ENCODE data around the gene MAPK8IP3. TPM values are rescaled to one million over a fixed set of nuclear protein-coding genes. Genes with fewer than 3 reads are reported as not detected.

The MAPK8IP3 gene
- total and polyA plus RNA-seq, 8 donors, result 25.5 to 244 (median 50.3) TPM

GRCh38 chr16:1723450-1724147 is 17.6 kb downstream of the MAPK8IP3 start:
- Histone ChIP-seq H3K4me3 (no peak overlapping the region), H3K9me3 (no peaks in the 10 kb centered on the region), H3K27ac (peak overlapping the region in 1 of 4 donors; percentile 71), H3K36me3 (no peaks in the 10 kb centered on the region), H3K4me1 (peaks cover 0 to 17% (median 0%) of the 10 kb centered on the region in 3 donors), H3K27me3 (no peaks in the 10 kb centered on the region)
- intact Hi-C loops (cut with DNase I), result no loop called here
- FAIRE-seq (no peak), DNase-seq (peak in 1 of 6 donors; percentile 45), ATAC-seq (peak; percentile 49 to 74 (median 67))
- WGBS, 2 donors, result 40% methylated on average over 6 of the region's 6 CpGs
- peak; percentile 67 to 81 (median 72) for TF ChIP-seq CTCF (IDR thresholded peaks at IDR 0.05)

- FAIRE-seq, result no peak
- intact Hi-C loops (cut with DNase I), result no loop called here
- no peaks in the 10 kb centered on the region for H3K27me3 ChIP-seq
- no peak for DNase-seq
- H3K9me3 ChIP-seq, result no peaks in the 10 kb centered on the region
- WGBS, 2 donors, result 91% methylated on average over 12 of the region's 12 CpGs
- peaks cover 0 to 17% (median 0%) of the 10 kb centered on the region in 3 donors for H3K4me1 ChIP-seq
- no peak overlapping the region for H3K4me3 ChIP-seq
- no peak for ATAC-seq
- H3K36me3 ChIP-seq, result peaks cover 0 to 7% (median 0%) of the 10 kb centered on the region in 3 donors
- no peak overlapping the region for H3K27ac ChIP-seq
- TF ChIP-seq CTCF (IDR thresholded peaks at IDR 0.05), result no peak
Observed at GRCh38 chr16:1724491-1724890, 18.5 kb downstream of the MAPK8IP3 start.

- peaks cover 0 to 14% (median 0%) of the 10 kb centered on the region in 3 donors for H3K4me1 ChIP-seq
- no peak for DNase-seq
- peaks cover 0 to 7% (median 0%) of the 10 kb centered on the region in 3 donors for H3K36me3 ChIP-seq
- intact Hi-C loops (cut with DNase I), result no loop called here
- H3K9me3 ChIP-seq, result no peaks in the 10 kb centered on the region
- no peaks in the 10 kb centered on the region for H3K27me3 ChIP-seq
- no peak for TF ChIP-seq CTCF (IDR thresholded peaks at IDR 0.05)
- ATAC-seq, result no peak
- no peak overlapping the region for H3K4me3 ChIP-seq
- FAIRE-seq, result no peak
- 92 to 93% methylated on average over 32 of the region's 32 CpGs for WGBS, 2 donors
- H3K27ac ChIP-seq, result no peak overlapping the region
Observed at GRCh38 chr16:1726661-1727502, 20.9 kb downstream of the MAPK8IP3 start.

DNA sequence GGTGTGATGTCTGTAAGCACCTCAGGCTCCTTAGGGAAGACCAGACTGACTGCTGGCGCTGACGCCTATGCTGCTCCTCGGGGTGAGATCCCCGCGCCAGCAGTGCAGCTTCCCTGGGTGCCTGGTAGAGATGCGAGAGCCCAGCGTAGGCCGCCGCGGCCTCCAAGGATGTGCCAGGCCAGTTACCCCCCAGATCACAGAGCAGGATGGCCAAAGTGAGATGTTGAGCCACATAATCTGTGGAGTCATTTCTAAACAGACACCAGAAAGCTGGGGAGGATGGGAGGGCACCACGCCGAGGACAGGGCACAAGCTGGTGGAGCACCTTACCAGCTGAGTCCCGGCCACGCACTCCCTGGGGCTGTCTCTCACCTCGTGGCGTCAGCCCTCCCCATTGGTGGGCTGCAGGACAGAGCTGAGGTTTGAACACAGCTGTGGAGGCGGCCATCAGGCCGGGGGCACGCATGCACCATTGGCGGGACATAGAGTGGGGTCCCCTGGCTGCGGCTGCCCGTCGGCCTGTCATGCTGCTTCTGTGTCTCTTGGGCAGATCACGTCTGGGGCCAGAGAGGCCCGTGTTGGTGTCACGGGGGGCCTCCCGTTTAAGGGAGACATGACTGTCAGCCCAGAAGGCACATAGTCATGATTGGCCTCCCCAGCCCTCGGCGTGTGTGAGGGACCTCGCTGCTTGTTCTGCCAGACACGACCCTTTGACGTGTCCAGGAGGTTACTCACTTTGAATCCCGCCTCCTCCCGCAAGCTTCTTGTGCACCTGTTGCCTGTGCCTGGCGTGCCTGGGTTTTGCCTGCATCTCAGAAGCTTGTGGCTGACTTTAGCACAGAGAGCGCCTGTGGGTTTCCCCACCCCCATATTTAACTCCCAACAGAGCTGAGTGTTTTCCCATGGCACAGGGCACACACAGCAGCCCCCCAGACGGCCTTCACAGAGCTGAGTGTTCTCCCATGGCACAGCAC is 21.9 kb downstream of the MAPK8IP3 start:
- WGBS, 2 donors, result 92 to 93% methylated on average over 37 of the region's 37 CpGs
- peaks cover 0 to 15% (median 1%) of the 10 kb centered on the region in 3 donors for H3K36me3 ChIP-seq

More for the DNA sequence above, 21.9 kb downstream of the MAPK8IP3 start:
- no peak for TF ChIP-seq CTCF (IDR thresholded peaks at IDR 0.05)
- no peak for DNase-seq
- Histone ChIP-seq H3K27ac (no peak overlapping the region), H3K4me1 (peaks cover 0 to 6% (median 0%) of the 10 kb centered on the region in 3 donors), H3K9me3 (no peaks in the 10 kb centered on the region), H3K27me3 (no peaks in the 10 kb centered on the region), H3K4me3 (no peak overlapping the region)
- intact Hi-C loops (cut with DNase I), result no loop called here
- no peak for ATAC-seq
- FAIRE-seq, result no peak
